Ishikawa (cell line): ENCODE measurements around the gene EIPR1.

Experiments
- CEBPB ChIP-seq: IDR thresholded peaks from 2 replicates; pipeline ENCODE4 v1.6.1; 2012
- CREB1 ChIP-seq: IDR thresholded peaks from 2 replicates; pipeline ENCODE4 v1.6.1; 2012; ENCODE audit warnings: low read depth
- EGR1 ChIP-seq: IDR thresholded peaks from 2 replicates; pipeline ENCODE4 v1.6.1; 2012
- EP300 ChIP-seq: IDR thresholded peaks from 2 replicates; pipeline ENCODE4 v1.6.1; 2012; ENCODE audit warnings: borderline replicate concordance
- FOXM1 ChIP-seq: IDR thresholded peaks from 2 replicates; pipeline ENCODE4 v1.6.1; 2012; ENCODE audit warnings: low read depth, borderline replicate concordance
- NFIC ChIP-seq: IDR thresholded peaks from 2 replicates; pipeline ENCODE4 v1.6.1; 2012
- RAD21 ChIP-seq: IDR thresholded peaks from 2 replicates; pipeline ENCODE4 v1.6.1; 2012; ENCODE audit warnings: low read depth
- TAF1 ChIP-seq: IDR thresholded peaks from 2 replicates; pipeline ENCODE4 v1.6.1; 2012; ENCODE audit warnings: low read depth, mild to moderate bottlenecking
- TCF12 ChIP-seq: IDR thresholded peaks from 2 replicates; pipeline ENCODE4 v1.6.1; 2012; ENCODE audit warnings: low read depth
- TEAD4 ChIP-seq: IDR thresholded peaks from 2 replicates; pipeline ENCODE4 v1.6.1; 2012
- YY1 ChIP-seq: IDR thresholded peaks from 2 replicates; pipeline ENCODE4 v1.6.1; 2012; ENCODE audit warnings: low read depth
- ZBTB7A ChIP-seq: IDR thresholded peaks from 2 replicates; pipeline ENCODE4 v1.6.1; 2012; ENCODE audit warnings: low read depth
- TF ChIP-seq, protein P1 (sequence below): IDR thresholded peaks from 2 replicates; pipeline ENCODE4 v1.6.1; 2012
- TF ChIP-seq, protein P2 (sequence below): IDR thresholded peaks from 2 replicates; pipeline ENCODE4 v1.6.1; 2012; ENCODE audit warnings: low read depth, mild to moderate bottlenecking
- TF ChIP-seq, protein P3 (sequence below): IDR thresholded peaks from 2 replicates; pipeline ENCODE4 v1.6.1; 2012

EIPR1 gene

DNA sequence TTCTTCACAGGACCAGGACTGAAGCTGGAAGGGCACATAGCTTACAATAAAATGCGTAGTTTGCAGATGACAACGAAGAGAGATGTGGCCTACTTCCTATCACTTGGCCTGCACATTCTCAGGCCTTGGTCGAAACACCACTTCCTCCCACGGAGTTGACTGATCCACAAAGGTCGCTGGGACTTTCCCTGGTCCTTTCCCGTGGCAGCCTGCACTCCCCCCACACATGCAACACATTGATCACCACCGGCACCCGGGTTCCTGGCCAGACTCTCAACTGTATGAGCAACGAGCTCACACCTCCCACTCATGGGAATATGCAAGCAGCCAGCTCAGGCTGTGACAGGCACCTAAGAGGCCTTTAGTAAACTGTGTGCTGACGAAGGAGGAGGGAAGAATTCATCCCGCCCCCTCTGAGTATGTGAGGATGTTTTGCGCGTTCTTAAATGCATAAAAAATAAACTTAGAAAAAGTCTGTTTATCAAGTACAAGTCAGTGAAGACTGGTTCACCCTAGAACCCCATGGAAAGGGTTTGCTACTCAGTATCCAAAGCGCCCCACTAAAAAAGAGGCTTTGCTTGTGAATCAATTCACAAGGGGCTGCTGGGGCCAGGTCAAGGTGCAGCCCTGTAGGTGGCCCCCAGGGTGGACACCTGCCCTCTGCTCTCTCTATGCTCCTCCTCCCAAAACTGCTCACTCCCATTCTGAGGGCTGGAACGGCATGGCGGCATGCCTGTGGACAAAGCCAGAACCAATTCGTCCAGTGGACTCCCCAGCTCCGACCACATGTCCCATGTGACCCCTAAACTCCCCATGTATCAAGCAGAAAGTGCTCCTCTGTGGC is 154.3 kb downstream of the EIPR1 start:
- TF ChIP-seq CREB1: no peak
- TF ChIP-seq YY1: no peak
- TF ChIP-seq FOXM1: no peak
- TF ChIP-seq, protein P1, sequence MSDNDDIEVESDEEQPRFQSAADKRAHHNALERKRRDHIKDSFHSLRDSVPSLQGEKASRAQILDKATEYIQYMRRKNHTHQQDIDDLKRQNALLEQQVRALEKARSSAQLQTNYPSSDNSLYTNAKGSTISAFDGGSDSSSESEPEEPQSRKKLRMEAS: no peak
- TF ChIP-seq ZBTB7A: no peak
- TF ChIP-seq, protein P2, sequence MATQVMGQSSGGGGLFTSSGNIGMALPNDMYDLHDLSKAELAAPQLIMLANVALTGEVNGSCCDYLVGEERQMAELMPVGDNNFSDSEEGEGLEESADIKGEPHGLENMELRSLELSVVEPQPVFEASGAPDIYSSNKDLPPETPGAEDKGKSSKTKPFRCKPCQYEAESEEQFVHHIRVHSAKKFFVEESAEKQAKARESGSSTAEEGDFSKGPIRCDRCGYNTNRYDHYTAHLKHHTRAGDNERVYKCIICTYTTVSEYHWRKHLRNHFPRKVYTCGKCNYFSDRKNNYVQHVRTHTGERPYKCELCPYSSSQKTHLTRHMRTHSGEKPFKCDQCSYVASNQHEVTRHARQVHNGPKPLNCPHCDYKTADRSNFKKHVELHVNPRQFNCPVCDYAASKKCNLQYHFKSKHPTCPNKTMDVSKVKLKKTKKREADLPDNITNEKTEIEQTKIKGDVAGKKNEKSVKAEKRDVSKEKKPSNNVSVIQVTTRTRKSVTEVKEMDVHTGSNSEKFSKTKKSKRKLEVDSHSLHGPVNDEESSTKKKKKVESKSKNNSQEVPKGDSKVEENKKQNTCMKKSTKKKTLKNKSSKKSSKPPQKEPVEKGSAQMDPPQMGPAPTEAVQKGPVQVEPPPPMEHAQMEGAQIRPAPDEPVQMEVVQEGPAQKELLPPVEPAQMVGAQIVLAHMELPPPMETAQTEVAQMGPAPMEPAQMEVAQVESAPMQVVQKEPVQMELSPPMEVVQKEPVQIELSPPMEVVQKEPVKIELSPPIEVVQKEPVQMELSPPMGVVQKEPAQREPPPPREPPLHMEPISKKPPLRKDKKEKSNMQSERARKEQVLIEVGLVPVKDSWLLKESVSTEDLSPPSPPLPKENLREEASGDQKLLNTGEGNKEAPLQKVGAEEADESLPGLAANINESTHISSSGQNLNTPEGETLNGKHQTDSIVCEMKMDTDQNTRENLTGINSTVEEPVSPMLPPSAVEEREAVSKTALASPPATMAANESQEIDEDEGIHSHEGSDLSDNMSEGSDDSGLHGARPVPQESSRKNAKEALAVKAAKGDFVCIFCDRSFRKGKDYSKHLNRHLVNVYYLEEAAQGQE: no peak
- no peak for TF ChIP-seq TAF1
- no peak for TF ChIP-seq EGR1
- no peak for TF ChIP-seq EP300
- no peak for TF ChIP-seq TCF12
- TF ChIP-seq CEBPB: no peak
- TF ChIP-seq NFIC: no peak
- TF ChIP-seq TEAD4: no peak
- TF ChIP-seq, protein P3, sequence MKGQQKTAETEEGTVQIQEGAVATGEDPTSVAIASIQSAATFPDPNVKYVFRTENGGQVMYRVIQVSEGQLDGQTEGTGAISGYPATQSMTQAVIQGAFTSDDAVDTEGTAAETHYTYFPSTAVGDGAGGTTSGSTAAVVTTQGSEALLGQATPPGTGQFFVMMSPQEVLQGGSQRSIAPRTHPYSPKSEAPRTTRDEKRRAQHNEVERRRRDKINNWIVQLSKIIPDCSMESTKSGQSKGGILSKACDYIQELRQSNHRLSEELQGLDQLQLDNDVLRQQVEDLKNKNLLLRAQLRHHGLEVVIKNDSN: no peak
- TF ChIP-seq RAD21: no peak

DNA sequence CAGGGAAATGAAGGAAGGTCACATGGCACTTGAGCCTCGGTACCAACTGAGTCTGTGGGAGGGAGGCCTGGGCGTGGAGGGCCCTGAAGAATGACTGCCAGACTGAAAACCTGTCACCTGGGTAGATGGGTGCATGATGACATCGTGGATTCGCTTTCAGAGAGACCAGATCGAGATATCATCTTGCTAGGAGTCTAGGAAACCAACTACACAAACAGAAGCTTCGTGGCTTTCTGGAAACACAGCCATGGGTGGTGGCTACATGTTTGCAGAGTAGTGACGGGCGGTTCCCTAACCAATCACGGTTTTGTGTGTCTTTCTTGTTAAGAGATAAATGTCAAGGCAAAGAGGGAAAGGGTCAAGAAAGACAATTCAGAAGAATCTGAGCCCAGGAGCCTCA is 155.0 kb downstream of the EIPR1 start:
- TF ChIP-seq, protein P2: no peak
- TF ChIP-seq, protein P1: no peak
- TF ChIP-seq, protein P3: no peak
- no peak for TF ChIP-seq TEAD4
- no peak for TF ChIP-seq YY1
- TF ChIP-seq FOXM1: no peak
- TF ChIP-seq TAF1: no peak
- TF ChIP-seq EP300: no peak
- TF ChIP-seq ZBTB7A: no peak

DNA sequence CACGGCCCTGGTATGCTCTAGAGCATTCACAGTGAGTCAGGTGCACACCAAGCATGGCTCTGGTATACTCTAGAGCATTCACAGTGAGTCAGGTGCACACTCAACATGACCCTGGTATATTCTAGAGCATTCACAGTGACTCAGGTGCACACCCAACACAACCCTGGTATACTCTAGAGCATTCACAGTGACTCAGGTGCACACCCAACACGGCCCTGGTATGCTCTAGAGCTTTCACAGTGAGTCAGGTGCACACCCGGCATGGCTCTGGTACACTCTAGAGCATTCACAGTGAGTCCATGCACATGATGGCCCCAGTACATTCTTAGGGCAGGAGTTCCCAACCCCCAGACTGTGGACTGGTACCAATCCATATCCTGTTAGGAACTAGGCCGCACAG is 158.1 kb downstream of the EIPR1 start:
- TF ChIP-seq ZBTB7A (no peak), EGR1 (no peak), EP300 (no peak), TCF12 (no peak), TAF1 (no peak), FOXM1 (no peak), RAD21 (no peak), YY1 (no peak), CREB1 (no peak), TEAD4 (no peak), CEBPB (no peak), NFIC (no peak)
- TF ChIP-seq, protein P2: no peak
- TF ChIP-seq, protein P1: no peak
- TF ChIP-seq, protein P3: no peak

DNA sequence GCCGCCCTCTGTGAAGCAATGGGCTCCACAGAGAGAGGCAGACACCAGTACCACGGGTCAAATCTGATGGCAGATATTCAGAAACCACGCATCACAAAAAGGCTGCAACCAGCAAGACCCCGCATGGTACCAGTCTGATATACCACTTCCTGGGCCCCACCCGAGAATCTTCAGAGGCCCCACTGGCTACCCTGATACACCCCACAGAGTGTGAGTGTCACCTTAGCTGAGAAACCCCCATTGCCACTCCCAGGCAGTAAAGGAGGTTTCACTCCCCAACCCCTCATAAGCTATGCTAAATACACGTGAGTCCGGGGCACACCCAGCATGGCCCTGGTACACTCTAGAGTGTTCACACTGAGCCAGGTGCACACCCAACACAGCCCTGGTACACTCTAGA is 160.0 kb downstream of the EIPR1 start:
- TF ChIP-seq CREB1 (no peak), NFIC (no peak), TAF1 (no peak), TCF12 (no peak), ZBTB7A (no peak)
- TF ChIP-seq, protein P1: no peak
